GM18861 (cell line): ENCODE results near the gene RNF31.

Experiments
- ATAC-seq: cut with Tn5 transposase; IDR thresholded peaks from one replicate; pipeline ENCODE4 v1.9.1; 2021; ENCODE audit not compliant: unreplicated experiment

Gene RNF31

GRCh38 chr14:24116128-24116814, 31.0 kb upstream of the RNF31 start:
- ATAC-seq, result no peak

- ATAC-seq, result no peak
Measured at GRCh38 chr14:24117179-24117578, 30.1 kb upstream of the RNF31 start.

DNA sequence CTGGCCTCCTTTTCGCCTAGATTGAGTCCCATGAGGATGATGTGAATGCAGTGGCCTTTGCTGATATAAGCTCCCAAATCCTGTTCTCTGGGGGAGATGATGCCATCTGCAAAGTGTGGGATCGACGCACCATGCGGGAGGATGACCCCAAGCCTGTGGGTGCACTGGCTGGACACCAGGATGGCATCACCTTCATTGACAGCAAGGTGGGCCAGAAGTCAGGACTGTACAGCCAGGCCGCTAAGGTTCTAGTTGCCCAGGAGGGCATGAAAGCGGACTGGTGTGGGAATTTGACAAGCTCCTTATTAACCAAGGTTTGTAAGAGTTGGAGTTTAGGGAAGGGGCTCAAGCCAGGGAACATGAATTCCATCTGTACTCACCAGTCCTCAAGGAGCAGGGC, 27.6 kb upstream of the RNF31 start:
- no peak for ATAC-seq

DNA sequence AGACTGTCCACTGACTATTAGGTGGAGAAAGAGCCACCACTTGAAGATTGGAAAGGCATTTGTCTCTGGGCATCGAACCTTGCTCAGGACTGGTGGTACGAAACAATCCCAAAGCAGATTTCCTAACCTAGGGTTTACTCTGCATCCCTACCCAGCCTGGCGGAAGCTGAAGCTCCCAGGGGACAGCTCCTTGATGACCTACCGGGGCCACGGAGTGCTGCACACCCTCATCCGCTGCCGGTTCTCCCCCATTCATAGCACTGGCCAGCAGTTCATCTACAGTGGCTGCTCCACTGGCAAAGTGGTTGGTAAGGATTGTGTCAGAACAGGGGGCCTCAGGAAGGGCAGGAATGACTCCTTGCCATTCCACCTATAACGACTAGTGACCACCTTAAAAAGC, 26.1 kb upstream of the RNF31 start:
- ATAC-seq, result no peak

GRCh38 chr14:24122416-24122815, 24.9 kb upstream of the RNF31 start:
- ATAC-seq, result no peak

GRCh38 chr14:24122898-24123297, 24.4 kb upstream of the RNF31 start:
- ATAC-seq, result no peak

GRCh38 chr14:24123424-24124417, 23.6 kb upstream of the RNF31 start:
- no peak for ATAC-seq

GRCh38 chr14:24126939-24127338, 20.4 kb upstream of the RNF31 start:
- no peak for ATAC-seq

- no peak for ATAC-seq
Measured at GRCh38 chr14:24127673-24128072, 19.6 kb upstream of the RNF31 start.

DNA sequence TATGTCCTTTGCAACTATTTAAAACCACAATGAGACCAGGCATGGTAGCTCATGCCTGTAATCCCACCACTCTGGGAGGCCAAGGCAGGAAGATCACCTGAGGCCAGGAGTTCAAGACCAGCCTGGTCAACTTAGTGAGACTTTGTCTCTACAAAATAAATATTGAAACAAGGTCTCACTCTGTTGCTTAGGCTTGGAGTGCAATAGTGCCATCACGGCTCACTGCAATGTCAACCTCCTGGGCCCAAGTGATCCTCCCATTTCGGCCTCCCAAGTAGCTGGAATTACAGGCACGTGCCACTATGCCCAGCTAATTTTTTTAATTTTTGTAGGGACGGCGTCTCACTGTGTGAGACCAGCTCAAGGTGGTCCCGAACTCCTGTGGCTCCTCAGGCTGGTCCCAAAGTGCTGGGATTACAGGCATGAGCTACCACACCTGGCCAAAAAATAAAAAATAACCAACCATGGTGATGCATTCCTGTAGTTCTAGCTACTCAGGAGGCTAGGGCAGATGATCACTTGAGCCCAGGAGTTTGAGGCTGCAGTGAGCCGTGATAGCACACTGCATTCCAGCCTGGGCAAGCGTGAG, 17.8 kb upstream of the RNF31 start:
- ATAC-seq, result no peak

- ATAC-seq, result no peak
Measured at GRCh38 chr14:24130380-24130716, 16.9 kb upstream of the RNF31 start, which contains the start of gene FITM1. Gene FITM1 (plus strand): TSS chr14:24130659. CDS start chr14:24131564, 905 bp downstream.

DNA sequence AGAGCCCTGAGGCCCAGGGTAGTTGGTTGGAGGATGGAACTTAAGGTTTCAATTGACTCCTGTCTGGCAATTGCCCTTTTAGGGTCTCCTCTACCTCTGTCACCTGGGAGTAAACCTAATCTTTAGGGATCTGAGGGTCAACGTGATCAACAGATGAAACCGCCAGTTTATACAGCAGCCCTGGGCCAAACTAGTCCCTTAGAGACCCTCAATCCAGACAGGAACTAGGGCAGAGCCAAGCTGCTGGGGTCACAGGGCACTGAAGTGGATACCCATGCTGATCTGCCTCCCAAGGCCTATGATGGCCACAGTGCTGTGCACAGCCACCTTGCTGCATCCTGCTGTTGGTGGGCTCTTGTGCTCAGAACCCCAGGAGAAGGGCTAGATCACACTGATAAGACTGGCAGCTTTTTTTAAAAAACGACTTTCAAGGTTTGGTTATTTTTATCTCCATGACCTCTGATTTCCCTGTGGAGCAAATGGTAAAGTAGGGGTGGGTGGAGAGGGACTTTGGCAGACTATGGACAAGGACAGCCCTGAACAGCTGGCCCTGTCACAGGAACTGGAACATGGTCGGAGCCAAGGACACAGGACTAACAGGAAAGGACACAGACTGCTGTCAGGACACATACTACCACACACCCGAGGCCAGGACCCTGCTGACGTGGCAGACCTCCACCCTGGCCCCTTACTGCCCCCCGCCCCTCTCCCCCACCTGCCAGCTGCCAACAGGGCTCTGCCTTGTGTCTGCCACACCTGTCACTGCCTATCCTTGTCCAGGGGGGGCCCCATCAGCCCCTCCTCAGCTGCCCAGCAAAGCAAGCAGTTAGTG, 16.4 kb upstream of the RNF31 start:
- no peak for ATAC-seq

- no peak for ATAC-seq
Measured at GRCh38 chr14:24131549-24131966, 15.7 kb upstream of the RNF31 start.

GRCh38 chr14:24132061-24132685, 15.1 kb upstream of the RNF31 start:
- ATAC-seq, result no peak

DNA sequence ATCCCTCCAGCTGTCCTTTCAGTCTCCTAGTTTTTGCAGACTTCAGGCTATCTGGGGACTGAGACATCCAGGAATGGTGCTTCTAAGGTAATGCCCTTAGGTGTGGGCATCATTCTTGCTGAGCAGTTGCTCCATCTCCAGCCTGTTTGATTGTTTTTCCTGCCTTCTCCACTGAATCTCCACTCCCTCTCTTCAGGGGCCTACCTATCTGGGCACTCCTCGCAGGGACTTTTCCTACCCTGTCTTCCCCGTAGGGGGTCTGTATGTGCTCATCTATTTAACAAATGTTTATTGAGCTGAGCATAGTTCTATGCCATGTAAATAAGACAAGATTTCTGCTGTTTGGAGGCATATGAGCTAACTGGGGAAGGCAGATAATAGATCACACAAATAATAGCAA, 14.3 kb upstream of the RNF31 start:
- no peak for ATAC-seq

DNA sequence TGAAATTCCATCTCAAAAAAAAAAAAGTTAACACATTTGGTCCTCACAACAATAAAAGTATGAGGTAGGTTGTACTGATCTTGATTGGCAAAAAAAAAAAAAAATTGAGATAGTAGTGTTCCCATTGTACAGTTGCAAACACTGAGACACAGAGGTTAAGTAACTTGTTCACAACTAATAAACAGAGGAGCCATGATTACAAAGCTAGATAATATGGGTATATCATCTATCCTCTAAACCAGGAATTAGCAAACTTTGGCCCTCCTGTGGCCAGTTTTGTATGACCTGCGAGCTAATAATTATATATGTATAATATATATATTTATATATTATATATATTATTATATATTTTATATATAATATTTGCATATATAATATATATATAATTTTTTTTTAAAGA, 13.6 kb upstream of the RNF31 start:
- ATAC-seq, result no peak

DNA sequence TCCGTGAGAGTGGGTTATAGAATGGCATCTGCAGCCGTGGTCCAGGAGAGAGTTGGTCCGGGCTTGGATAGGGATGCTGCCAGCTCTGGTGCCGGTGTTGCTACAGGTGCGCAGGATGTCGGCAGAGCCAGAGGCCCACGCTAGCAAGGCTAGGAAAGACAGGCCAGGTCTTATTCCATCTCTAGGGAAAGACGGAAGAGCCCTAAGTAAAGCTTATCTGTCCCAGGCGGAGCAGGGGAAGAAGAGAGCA, 11.8 kb upstream of the RNF31 start:
- ATAC-seq, result no peak

DNA sequence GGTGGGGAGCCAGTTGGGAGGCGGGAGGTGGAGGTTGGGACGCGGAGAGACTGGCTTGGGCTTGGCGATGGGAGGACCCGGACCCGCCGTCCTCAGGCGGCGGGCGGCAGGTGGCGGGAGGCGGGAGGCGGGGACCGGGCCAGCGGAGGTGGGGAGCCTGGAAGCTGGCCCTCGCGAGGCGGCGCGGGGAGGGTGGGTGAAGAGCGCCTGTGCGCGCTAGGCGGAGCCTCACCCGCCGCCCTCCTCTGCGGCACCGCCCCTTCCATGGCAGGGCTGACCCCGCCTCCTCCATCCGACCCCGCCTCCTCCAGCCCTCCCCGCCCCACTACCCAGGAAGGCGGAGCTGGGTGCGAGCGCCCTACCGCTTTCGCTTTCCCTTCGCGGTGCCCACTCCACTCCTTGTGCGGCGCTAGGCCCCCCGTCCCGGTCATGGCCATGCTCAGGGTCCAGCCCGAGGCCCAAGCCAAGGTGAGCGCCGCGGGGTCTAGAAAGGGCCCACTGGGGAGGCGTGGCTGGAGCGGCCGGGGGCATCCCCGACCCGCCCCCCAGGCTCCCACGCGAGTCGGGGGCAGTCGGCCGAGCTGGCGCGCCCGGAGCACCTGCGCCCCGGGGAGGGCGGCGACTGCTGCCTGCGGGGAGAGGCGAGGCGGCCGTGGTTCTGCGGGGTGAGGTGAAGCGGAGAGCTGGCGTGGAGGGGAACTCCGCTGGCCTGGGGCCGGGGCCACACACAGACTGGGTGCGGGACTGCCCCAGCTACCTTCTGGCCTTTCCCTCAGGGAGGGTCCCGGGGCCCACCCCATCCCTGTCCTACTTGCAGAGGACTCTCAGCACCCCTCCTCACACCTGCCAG, 11.2 kb upstream of the RNF31 start, which contains the start of gene PSME1:
TSS of gene PSME1 (plus strand) at position 361 of the 850 bp plus-strand sequence. CDS start at position 430, 69 bp downstream.
- ATAC-seq, result peak; percentile 76

DNA sequence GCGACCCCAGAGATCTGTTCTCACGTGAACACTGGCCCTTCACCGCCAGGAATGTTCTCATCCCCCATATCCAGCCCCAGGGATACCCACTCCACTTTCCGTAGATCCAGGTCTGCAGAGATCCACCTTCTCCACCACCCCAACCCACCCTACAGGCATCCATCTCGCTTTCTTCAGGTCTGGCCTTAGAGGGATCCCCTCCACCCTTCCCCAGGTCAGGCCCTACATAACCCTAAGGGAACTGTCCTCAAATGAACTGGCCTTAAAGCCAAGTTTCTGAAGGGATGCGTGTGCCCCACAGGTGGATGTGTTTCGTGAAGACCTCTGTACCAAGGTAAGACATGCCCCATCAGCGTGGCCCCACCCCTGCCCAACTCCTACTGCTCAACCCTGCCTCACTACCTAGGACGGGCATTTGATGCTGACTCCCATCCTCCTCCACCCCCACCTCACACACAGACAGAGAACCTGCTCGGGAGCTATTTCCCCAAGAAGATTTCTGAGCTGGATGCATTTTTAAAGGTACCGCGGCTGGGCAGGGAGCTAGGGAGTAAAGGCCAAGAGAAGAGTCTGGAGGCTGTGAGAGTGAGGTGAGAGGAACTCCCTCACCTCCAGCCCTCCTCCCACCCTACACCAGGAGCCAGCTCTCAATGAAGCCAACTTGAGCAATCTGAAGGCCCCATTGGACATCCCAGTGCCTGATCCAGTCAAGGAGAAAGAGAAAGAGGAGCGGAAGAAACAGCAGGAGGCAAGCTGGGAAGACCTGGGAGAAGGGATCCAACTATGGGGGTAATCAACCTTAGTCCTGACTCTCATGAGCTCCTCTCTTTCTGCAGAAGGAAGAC, 10.4 kb upstream of the RNF31 start:
- ATAC-seq, result no peak
